ENCODE results near the gene KCNJ9.

Gene KCNJ9

DNA sequence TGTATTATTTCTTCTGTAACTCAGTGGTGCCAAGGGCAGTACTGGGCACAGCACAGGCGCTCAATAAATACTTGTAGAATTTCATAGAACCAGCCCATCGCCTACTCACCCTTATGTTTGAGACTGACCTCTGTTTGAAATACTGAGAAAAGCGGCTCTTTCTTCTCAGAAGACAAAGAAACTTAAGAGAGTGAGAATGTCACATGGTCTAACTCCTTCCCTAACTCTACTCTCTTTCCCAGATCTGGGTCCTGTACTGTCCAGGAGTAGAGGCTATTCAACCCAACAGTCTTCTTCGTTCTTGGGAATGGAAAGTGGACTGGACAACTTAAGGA lies 12.9 kb downstream of the KCNJ9 start:
- Histone ChIP-seq H3K4me2 (ENCODE audit: insufficient read depth, low read length) (no peak overlapping the region), H2AFZ (ENCODE audit: low read depth, low read length) (no peak overlapping the region), H3K79me2 (ENCODE audit: insufficient read depth, low read length) (peaks cover 29% of the 10 kb centered on the region), H3K4me3 (ENCODE audit: low read depth in 1 of 2, low read length in 2 of 2) (no peak overlapping the region), H3K9me3 (ENCODE audit: insufficient read depth, low read length, severe bottlenecking) (no peaks in the 10 kb centered on the region), H3K27ac (ENCODE audit: low read length) (no peak overlapping the region), H3K36me3 (ENCODE audit: insufficient read depth, low read length) (peaks cover 49% of the 10 kb centered on the region), H3K27me3 (ENCODE audit: insufficient read depth, low read length, poor library complexity) (no peaks in the 10 kb centered on the region), H3K4me1 (ENCODE audit: insufficient read depth, low read length) (peaks cover 30% of the 10 kb centered on the region), H3K9ac (ENCODE audit: low read depth, low read length) (no peak overlapping the region), H4K20me1 (ENCODE audit: insufficient read depth, low read length) (peaks cover 41% of the 10 kb centered on the region)
- ATAC-seq (ENCODE audit: insufficient read depth, low read depth) (no peak), DNase-seq (no peak)
- TF ChIP-seq CTCF (IDR thresholded peaks at IDR 0.05; ENCODE audit: borderline replicate concordance, extremely low read depth, low read length, poor library complexity, severe bottlenecking) (no peak), EZH2 (IDR thresholded peaks at IDR 0.05; ENCODE audit: borderline replicate concordance, low read depth, low read length, severe bottlenecking) (no peak)

DNA sequence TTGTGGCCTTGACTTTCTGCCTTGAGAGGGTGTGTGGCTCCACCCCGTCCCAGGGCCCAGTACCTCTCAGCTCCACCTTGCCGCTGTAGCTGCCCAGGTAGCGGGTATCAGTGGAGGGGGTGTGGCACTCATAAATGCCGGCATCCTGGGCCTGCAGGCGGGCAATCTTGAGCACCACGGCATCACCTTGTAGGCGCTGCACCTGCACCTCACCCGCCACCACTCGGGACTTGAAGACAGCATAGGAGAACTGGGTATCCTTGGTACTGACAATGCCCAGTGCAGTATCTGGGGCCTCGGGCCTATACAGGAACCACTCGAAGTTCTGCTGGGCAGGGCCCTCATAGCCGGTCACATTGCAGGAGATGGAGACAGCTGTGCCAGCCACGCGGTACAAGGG lies 13.5 kb downstream of the KCNJ9 start:
- TF ChIP-seq EZH2 (IDR thresholded peaks at IDR 0.05; ENCODE audit: borderline replicate concordance, low read depth, low read length, severe bottlenecking) (no peak), CTCF (IDR thresholded peaks at IDR 0.05; ENCODE audit: borderline replicate concordance, extremely low read depth, low read length, poor library complexity, severe bottlenecking) (no peak)
- Histone ChIP-seq H3K9me3 (ENCODE audit: insufficient read depth, low read length, severe bottlenecking) (no peaks in the 10 kb centered on the region), H3K4me3 (ENCODE audit: low read depth in 1 of 2, low read length in 2 of 2) (no peak overlapping the region), H3K4me2 (ENCODE audit: insufficient read depth, low read length) (no peak overlapping the region), H3K9ac (ENCODE audit: low read depth, low read length) (no peak overlapping the region), H4K20me1 (ENCODE audit: insufficient read depth, low read length) (peaks cover 40% of the 10 kb centered on the region), H3K27me3 (ENCODE audit: insufficient read depth, low read length, poor library complexity) (no peaks in the 10 kb centered on the region), H3K27ac (ENCODE audit: low read length) (no peak overlapping the region), H3K79me2 (ENCODE audit: insufficient read depth, low read length) (peaks cover 29% of the 10 kb centered on the region), H3K36me3 (ENCODE audit: insufficient read depth, low read length) (peaks cover 49% of the 10 kb centered on the region), H2AFZ (ENCODE audit: low read depth, low read length) (no peak overlapping the region), H3K4me1 (ENCODE audit: insufficient read depth, low read length) (peaks cover 33% of the 10 kb centered on the region)
- no peak for ATAC-seq (ENCODE audit: insufficient read depth, low read depth)
- DNase-seq, result no peak

GRCh38 chr1:160095382-160096105 lies 14.2 kb downstream of the KCNJ9 start:
- peaks cover 46% of the 10 kb centered on the region for H3K36me3 ChIP-seq (ENCODE audit: insufficient read depth, low read length)
- H3K79me2 ChIP-seq (ENCODE audit: insufficient read depth, low read length), result peaks cover 29% of the 10 kb centered on the region
- H3K27me3 ChIP-seq (ENCODE audit: insufficient read depth, low read length, poor library complexity), result no peaks in the 10 kb centered on the region
- TF ChIP-seq EZH2 (IDR thresholded peaks at IDR 0.05; ENCODE audit: borderline replicate concordance, low read depth, low read length, severe bottlenecking), result no peak
- no peak for TF ChIP-seq CTCF (IDR thresholded peaks at IDR 0.05; ENCODE audit: borderline replicate concordance, extremely low read depth, low read length, poor library complexity, severe bottlenecking)
- H3K9me3 ChIP-seq (ENCODE audit: insufficient read depth, low read length, severe bottlenecking), result no peaks in the 10 kb centered on the region
- H2AFZ ChIP-seq (ENCODE audit: low read depth, low read length), result no peak overlapping the region
- H3K4me1 ChIP-seq (ENCODE audit: insufficient read depth, low read length), result peaks cover 33% of the 10 kb centered on the region
- no peak for ATAC-seq (ENCODE audit: insufficient read depth, low read depth)
- no peak overlapping the region for H3K9ac ChIP-seq (ENCODE audit: low read depth, low read length)
- no peak for DNase-seq
- peaks cover 39% of the 10 kb centered on the region for H4K20me1 ChIP-seq (ENCODE audit: insufficient read depth, low read length)
- peak overlapping the region; percentile 96; the same call in 1 of the 2 replicates for H3K4me2 ChIP-seq (ENCODE audit: insufficient read depth, low read length)
- H3K4me3 ChIP-seq (ENCODE audit: low read depth in 1 of 2, low read length in 2 of 2), result no peak overlapping the region
- no peak overlapping the region for H3K27ac ChIP-seq (ENCODE audit: low read length)

All from DND-41 (cell line).